SH-SY5Y (cell line): ENCODE results near the gene SV2C.

Source experiments
- GATA2 ChIP-seq: IDR thresholded peaks from 2 replicates; pipeline ENCODE4 v1.6.1; 2011; ENCODE audit warnings: mild to moderate bottlenecking, low read depth, low read length
- GATA3 ChIP-seq: IDR thresholded peaks from 2 replicates; pipeline ENCODE4 v1.6.1; 2011; ENCODE audit warnings: low read depth, mild to moderate bottlenecking, low read length, moderate library complexity

DNA sequence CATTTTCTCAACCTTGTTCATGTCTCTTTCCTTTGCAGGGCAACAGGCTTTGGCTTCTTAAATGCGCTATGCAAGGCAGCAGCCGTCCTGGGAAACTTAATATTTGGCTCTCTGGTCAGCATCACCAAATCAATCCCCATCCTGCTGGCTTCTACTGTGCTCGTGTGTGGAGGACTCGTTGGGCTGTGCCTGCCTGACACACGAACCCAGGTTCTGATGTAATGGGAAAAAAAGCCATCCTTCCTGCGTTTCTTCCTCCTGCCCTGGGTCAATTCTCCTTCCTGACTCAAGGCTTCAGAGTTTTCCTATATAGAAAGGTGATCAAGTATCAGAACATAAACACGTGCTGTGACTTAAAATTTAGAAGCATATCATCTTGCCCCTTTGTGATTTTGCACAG lies 242.1 kb downstream of the SV2C start:
- TF ChIP-seq GATA2 (no peak), GATA3 (no peak)
